Stimulated activated naive CD8-positive, alpha-beta T cell treated with anti-CD3 and anti-CD28 coated beads, Interleukin-15, amount 100 ng/mL, for 72 hours (primary cell): ENCODE data around the gene SYT5.
A peak's percentile ranks its signal among the peaks of the same experiment; 100 is the strongest.
"Not testable (repeated sequence)": the region's sequence is repeated elsewhere in the genome, so short reads cannot be mapped to it uniquely, and the experiment has no call there.

ENCODE experiments used
- ATAC-seq: fragments of 150-1000 bp; cut with Tn5 transposase; 2 replicates; pipeline ENCODE4 v1.10.0; 2021; ENCODE audit warnings: mild to moderate bottlenecking, moderate library complexity
- DNase-seq, 2 donors: peaks; one replicate each; pipeline ENCODE4 v3.0.0; 2021 to 2022
- H3K27ac Mint-ChIP-seq, 2 donors: one replicate each; pipeline ENCODE4 v1.8.0; 2022; ENCODE audit warnings: mild to moderate bottlenecking in 2 of 2, mixed read lengths in 2 of 2, moderate library complexity in 2 of 2
- H3K27me3 Mint-ChIP-seq: one replicate; pipeline ENCODE4 v1.8.0; 2022; ENCODE audit warnings: mixed read lengths
- H3K4me1 Mint-ChIP-seq: one replicate; pipeline ENCODE4 v1.8.0; 2022; ENCODE audit warnings: mild to moderate bottlenecking, mixed read lengths
- H3K4me3 Mint-ChIP-seq, 2 donors: one replicate each; pipeline ENCODE4 v1.8.0; 2022; ENCODE audit warnings: mild to moderate bottlenecking in 2 of 2, mixed read lengths in 2 of 2, moderate library complexity in 1 of 2
- H3K9me3 Mint-ChIP-seq, 2 donors: one replicate each; pipeline ENCODE4 v1.8.0; 2022; ENCODE audit warnings: mixed read lengths in 2 of 2

Gene SYT5

DNA sequence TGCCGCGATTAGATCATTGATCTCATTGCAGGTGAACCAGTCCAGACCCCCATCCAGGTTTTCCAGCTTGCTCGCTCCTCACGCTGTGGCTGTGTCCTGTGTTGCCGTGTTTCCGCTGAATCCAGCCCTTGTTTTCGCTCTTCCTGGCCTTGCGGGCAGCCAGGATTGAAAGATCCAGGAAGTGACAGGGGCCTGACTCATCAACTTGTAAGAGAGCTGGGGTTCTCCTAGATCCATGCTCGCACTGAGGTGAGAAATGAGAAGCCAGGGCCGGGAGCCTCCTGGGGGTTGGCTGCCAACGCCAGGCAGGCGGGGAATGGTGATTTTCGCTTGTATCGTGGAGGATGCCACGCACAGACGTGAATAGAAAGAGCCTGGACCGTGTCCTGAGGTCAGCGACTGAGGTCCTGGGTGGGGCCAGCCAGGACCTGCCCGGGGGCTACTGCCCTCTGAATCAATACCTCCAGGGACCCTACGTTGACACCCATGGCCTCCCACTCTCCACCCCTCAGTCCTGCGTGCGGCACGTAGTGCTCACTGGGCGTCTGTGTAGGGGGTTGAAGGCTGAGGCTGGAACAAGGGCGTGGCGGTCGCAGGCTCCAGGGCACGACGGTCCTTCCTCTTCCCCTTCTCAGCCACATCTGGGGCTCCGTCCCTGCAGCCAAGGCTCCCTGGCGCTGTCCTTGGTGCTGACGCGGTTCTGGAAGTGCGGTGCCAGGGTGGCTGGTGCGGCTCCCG, 36.5 kb upstream of the SYT5 start:
- DNase-seq (peak; percentile 61 to 84), ATAC-seq (peak; percentile 89)
- Mint-ChIP-seq H3K27ac (peak overlapping the region; percentile 79 to 97), H3K27me3 (peaks cover 49% of the 10 kb centered on the region), H3K4me1 (peaks cover 19% of the 10 kb centered on the region), H3K9me3 (peaks cover 31 to 50% of the 10 kb centered on the region in 2 donors), H3K4me3 (peak overlapping the region; percentile 78 to 91)

DNA sequence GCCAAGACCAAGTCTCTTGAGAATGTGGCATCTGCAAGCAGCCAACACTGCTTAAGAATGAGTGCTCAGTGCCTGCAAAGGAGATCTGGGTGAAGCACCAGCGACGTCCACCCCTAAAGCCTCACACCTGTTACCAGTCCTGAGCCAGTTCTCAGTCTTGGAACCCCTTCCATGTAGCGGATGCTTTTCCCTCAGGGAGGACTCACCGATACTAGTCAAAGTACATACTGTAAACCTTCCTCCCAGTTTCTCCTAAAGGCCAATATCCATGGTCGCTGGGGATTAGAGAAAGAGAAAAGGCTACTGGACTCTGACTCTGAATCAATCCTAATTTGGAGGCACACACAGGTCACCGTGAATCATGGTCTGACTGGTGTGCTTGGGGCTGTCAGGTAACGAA, 33.5 kb upstream of the SYT5 start:
- no peak for ATAC-seq
- peaks cover 19% of the 10 kb centered on the region for H3K4me1 Mint-ChIP-seq
- H3K27me3 Mint-ChIP-seq = peaks cover 73% of the 10 kb centered on the region
- no peak for DNase-seq
- H3K4me3 Mint-ChIP-seq = no peak overlapping the region
- H3K27ac Mint-ChIP-seq = peak overlapping the region in 1 of 2 donors; percentile 83
- H3K9me3 Mint-ChIP-seq = peaks cover 24 to 34% of the 10 kb centered on the region in 2 donors

DNA sequence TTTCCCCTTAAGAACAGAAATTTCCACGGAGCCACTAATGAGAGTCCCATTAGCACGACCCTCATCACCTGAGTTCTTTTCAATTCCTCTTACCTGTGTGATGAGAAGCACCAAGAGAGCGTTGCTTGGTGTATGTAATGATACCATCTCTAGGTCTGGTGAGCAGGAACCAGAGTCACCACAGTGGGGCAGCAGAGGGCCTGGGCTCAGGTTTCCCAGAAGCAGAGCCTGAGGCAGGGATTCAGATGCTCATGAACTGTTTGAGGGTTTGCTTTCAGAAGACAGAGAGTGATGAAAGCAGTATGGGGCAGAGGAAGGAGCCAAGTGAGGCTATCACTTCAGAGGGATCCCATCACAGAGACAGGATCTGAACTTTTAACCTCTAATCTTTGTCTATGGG, 32.4 kb upstream of the SYT5 start:
- Mint-ChIP-seq H3K9me3 (peaks cover 24 to 34% of the 10 kb centered on the region in 2 donors), H3K4me1 (peaks cover 19% of the 10 kb centered on the region), H3K27me3 (peaks cover 74% of the 10 kb centered on the region), H3K27ac (no peak overlapping the region), H3K4me3 (no peak overlapping the region)
- no peak for ATAC-seq
- peak; percentile 30 to 43 for DNase-seq

DNA sequence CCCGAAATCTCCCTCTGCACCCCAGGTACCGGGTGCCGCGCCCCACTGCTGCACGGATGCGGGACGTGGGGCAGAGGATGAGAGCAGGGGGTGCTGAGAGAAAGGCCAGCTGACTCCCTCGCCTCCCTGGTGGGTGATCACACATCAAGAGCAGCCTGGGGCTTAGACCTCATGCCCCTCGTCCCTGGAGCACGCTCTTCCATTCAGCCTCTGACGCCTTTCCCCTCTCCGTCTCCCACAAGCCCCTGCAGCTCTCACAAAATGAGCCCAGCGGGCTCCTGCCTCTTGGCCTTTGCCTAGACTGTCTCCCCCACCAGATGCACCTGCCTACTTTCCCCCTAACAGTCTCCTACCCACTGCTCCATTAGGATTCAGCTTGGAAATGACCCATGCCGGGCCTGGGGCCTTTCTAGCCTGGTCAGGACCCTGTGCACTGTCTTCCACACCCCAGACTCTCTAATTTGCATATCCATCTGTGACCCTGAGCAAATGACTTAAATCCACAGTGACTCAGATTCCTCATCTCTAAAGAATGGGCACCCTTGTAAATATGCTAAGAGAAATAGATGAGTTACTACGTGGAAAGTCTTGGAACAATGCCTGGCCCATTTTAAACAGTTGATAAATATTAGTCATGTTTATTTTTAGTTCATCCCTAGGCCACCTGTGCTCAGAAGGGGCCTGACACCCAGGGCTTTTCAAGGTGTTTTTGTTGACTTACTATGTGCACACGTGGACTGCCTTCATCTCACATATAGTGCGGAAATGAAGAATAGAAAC, 29.8 kb upstream of the SYT5 start:
- DNase-seq = no peak
- Mint-ChIP-seq H3K27ac (no peak overlapping the region), H3K27me3 (peaks cover 70% of the 10 kb centered on the region), H3K4me1 (peaks cover 8% of the 10 kb centered on the region), H3K4me3 (no peak overlapping the region), H3K9me3 (peaks cover 18 to 26% of the 10 kb centered on the region in 2 donors)
- ATAC-seq = no peak

DNA sequence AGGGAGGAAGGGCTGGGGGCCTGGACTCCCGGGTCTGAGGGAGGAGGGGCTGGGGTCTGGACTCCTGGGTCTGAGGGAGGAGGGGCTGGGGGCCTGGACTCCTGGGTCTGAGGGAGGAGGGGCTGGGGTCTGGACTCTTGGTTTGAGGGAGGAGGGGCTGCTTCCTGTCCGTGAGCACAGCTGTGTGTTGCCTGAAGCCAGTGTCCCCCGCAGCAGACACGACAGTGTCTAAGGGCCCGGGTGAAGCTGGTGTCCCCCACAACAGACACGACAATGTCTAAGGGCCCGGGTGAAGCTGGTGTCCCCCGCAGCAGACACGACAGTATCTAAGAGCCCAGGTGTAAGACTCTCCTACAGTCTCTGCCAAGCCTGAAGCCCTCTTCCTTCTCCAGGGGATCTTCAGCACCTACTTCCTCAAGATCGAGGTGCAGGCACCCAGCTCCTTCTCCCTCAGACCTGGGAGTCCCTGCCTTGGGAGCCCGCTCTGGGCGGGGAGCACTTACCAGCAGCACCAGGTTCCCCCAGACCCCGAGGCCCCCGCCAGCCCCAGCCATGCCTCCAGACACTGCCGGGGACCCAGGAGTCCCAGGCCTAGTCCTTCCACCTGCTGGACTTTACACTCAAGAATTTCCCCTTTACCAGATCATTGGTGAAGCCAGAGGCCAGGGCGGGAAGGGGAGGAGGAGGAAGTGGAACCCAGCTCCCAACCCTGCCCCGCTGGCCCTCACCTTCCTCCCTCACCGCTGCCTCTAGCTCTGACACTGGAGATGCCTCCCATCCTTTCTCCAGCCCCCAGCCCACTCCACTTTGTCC, 29.0 kb upstream of the SYT5 start, which contains the start of gene PTPRH:
Gene PTPRH (minus strand): TSS at position 622 of the 813 bp plus-strand sequence. CDS start 68 bp downstream, at position 554.
- Mint-ChIP-seq H3K9me3 (peaks cover 16 to 18% of the 10 kb centered on the region in 2 donors), H3K27ac (no peak within 1 kb of the TSS), H3K4me3 (no peak within 1 kb of the TSS), H3K4me1 (peaks cover 8% of the 10 kb centered on the region), H3K27me3 (peaks cover 70% of the 10 kb centered on the region)
- DNase-seq (no peak), ATAC-seq (no peak)

DNA sequence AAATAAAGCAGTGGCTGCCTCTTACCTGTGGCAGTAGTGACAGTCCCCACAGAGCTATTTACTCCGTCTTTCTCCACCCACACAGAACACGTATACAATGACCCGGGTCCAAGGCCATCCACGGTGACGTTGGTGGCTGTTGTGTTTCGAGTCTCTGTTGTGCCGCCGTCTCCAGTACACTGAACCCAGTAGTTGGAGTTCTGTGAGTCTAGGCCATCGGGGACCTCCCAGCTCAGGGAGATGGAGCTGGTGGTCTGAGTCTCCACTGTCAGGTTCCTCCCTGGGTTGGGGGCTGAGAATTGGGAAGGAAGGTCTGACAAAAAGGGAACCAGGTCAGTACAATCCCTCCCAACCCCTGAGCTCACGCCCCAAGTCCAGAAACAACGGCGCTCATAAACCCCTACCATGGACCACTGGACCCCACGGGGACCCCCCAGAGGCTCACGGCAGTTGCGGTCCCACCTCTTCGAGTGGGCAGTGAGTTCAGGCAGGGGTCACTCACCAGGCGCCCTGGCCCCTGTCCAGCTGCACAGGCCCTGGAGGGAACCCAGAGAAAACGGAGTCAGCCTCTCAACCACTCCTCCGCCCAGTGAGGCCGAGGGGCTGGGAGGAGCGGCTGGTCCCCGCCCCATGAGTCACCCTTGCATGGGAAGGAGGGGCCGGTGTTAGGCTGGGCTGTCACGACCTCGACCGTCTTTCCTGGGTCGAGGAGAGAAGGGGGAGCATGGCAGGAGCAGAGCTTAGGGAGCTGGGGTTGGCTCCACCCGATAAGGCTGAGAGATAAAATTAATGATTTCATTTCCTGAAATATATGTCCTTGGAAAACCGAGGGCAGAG, 26.8 kb upstream of the SYT5 start:
- DNase-seq (peak; percentile 32 to 36), ATAC-seq (peak; percentile 85)
- H3K9me3 Mint-ChIP-seq = no peaks in the 10 kb centered on the region
- H3K4me3 Mint-ChIP-seq = peak overlapping the region; percentile 20 to 31
- peak overlapping the region in 1 of 2 donors; percentile 48 for H3K27ac Mint-ChIP-seq
- H3K27me3 Mint-ChIP-seq = peaks cover 61% of the 10 kb centered on the region
- peaks cover 8% of the 10 kb centered on the region for H3K4me1 Mint-ChIP-seq

DNA sequence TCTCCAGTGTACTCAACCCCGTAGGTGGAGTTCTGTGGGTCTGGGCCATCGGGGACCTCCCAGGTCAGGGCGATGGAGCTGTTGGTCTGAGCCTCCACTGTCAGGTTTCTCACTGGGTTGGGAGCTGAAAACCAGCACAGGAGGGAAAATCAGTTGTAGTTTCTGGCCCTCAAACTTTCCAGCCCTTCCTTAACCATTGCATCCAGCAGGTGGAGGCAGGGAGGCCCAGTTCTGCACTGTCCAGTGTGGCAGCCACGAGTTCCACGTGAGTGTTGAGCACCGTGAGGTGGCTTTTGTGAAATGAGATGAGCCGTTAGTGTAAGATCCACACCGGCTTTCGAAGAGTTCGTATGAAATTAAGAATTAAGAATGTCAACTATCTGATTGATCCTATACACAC, 22.1 kb upstream of the SYT5 start:
- peaks cover 41% of the 10 kb centered on the region for H3K27me3 Mint-ChIP-seq
- not testable (repeated sequence) for H3K27ac Mint-ChIP-seq, H3K4me1 Mint-ChIP-seq, DNase-seq, H3K9me3 Mint-ChIP-seq, ATAC-seq, H3K4me3 Mint-ChIP-seq

DNA sequence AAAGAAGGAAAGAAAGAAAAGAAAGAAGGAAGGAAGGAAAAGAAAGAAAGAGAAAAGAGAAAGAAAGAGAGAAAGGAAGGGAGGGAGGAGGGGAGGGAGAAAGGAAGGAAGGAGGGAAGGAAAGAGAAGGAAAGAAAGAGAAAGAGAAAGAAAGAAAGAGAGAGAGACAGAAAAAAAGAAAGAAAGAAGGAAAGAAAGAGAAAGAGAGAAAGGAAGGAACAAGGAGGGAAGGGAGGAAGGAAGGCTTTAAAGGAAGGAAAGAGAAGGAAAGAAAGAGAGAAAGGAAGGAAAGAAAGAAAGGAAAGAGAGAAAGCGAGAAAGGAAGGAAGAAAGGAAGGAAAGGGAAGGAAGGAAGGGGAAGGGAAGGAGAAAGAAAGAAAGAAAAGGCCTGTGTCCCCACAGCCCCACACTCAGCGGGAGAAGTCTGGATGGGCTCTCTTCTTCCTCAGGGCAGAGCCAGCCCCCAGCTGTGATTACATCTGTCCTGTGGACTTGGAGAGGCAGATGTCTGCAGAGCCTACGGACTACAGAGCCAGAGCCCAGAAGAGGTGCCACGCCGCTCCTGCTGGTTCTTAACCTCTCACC, 19.6 kb upstream of the SYT5 start:
- Mint-ChIP-seq H3K27me3 (peaks cover 21% of the 10 kb centered on the region), H3K4me1 (no peaks in the 10 kb centered on the region), H3K4me3 (no peak overlapping the region), H3K27ac (no peak overlapping the region), H3K9me3 (no peaks in the 10 kb centered on the region)
- no peak for ATAC-seq
- DNase-seq = no peak

DNA sequence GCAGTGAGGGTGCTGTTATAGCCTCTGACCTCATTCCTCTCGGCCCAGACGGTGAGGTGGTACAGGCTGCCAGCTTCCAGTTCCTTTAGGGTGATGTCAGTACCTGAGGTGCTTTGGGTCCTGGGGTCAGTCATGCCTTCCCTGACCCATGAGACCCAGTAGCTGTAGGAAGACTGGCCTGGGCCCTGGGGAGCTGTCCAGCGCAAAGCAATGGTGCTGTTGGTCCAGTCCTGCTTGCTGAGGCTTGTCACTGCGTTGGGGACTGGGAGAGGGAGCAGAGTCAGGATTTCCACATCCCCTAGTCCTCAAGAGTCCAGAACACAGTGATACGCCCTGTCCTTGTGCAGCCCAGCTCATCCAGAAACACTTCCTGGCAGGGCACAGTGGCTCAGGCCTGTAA, 18.6 kb upstream of the SYT5 start:
- no peak overlapping the region for H3K27ac Mint-ChIP-seq
- H3K4me1 Mint-ChIP-seq = no peaks in the 10 kb centered on the region
- DNase-seq = no peak
- peaks cover 13% of the 10 kb centered on the region for H3K27me3 Mint-ChIP-seq
- no peaks in the 10 kb centered on the region for H3K9me3 Mint-ChIP-seq
- no peak overlapping the region for H3K4me3 Mint-ChIP-seq
- ATAC-seq = no peak

DNA sequence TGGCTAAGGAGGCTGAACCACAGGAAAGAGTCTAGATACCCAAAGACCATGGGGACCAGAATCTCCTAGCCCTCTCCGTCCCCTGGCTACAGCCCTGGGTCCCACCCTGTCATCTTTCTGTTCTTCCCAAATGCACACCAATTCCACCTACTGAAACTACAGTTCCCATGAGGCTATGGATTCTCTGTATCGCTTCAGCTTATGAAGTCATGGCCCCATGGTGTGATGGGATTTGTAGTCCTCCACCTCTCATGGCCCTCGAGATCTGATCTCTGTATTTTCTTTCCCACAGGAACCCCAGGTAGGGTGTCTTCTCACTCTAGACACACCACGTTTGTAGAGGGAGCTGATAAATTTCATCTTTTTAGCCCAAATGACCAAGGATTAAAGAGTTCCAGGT, 17.4 kb upstream of the SYT5 start:
- no peak for ATAC-seq

DNA sequence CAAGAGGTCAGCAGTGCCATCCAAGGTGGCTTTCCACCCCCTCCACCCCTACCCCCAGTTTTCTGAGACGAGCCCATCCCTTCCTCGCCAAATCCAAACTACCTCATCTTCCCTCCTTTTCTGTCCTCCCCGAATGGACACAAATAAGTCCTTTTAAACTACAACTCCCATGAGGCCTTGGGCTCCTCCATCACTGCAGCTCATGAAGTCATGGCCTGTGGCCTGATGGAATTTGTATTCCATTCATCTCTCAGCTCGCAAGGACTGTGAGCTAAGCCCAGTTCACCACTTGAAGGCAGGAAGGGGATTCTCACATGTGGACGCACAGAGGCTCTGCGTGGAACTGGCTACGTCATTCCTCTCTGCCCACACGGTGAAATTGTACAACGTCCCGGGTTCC, 16.7 kb upstream of the SYT5 start:
- no peak for DNase-seq
- no peak overlapping the region for H3K27ac Mint-ChIP-seq
- no peak for ATAC-seq
- no peak overlapping the region for H3K4me3 Mint-ChIP-seq
- no peaks in the 10 kb centered on the region for H3K9me3 Mint-ChIP-seq
- H3K4me1 Mint-ChIP-seq = no peaks in the 10 kb centered on the region
- peaks cover 22% of the 10 kb centered on the region for H3K27me3 Mint-ChIP-seq

More for the DNA sequence above, 17.4 kb upstream of the SYT5 start:
- no peak for DNase-seq
- Mint-ChIP-seq H3K9me3 (no peaks in the 10 kb centered on the region), H3K27me3 (peaks cover 18% of the 10 kb centered on the region), H3K4me1 (no peaks in the 10 kb centered on the region), H3K4me3 (no peak overlapping the region), H3K27ac (no peak overlapping the region)

DNA sequence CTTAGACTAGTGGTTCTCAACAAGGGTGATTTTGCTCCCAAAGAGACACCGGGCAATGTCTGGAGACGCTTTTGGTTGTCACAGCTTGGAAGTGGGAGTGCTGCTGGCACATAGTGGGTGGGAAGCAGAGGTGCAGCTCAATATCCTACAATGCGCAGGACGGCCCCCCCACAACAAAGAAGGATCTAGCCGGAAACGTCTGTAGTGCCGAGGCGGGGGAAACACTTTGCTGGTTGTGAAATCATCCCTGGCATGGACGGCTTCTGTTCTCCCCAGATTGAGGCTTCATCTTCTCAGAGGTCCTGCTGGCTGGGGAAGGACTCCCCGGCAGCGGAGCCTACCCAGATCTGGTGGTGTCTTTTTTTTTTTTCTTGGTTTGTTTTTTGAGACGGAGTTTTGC, 13.4 kb upstream of the SYT5 start:
- ATAC-seq (no peak), DNase-seq (no peak)
- Mint-ChIP-seq H3K4me3 (no peak overlapping the region), H3K27ac (no peak overlapping the region), H3K27me3 (peaks cover 25% of the 10 kb centered on the region), H3K9me3 (no peaks in the 10 kb centered on the region), H3K4me1 (peaks cover 11% of the 10 kb centered on the region)

DNA sequence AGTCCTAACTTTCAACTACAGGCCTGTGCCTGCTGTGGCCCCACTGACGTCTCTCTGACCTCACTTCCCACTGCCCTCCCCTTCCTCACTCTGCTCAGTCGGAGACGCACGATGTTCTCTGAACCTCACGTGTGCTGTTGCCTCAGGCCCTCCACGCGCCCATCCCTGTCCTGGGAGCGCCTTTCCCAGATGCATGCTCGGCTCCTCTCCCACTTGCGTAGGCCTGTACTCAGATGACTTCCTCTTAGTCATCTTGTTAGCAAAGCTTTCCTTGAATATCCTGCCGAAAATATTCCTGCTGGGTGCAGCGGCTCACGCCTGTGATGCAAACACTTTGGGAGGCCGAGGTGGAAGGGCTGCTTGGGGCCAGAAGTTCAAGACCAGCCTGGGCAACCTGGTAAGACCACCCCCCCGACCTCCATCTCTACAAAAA, 9.3 kb upstream of the SYT5 start:
- no peak for ATAC-seq
- Mint-ChIP-seq H3K4me3 (no peak overlapping the region), H3K4me1 (peaks cover 13% of the 10 kb centered on the region), H3K9me3 (no peaks in the 10 kb centered on the region), H3K27ac (no peak overlapping the region), H3K27me3 (peaks cover 39% of the 10 kb centered on the region)
- DNase-seq = no peak

DNA sequence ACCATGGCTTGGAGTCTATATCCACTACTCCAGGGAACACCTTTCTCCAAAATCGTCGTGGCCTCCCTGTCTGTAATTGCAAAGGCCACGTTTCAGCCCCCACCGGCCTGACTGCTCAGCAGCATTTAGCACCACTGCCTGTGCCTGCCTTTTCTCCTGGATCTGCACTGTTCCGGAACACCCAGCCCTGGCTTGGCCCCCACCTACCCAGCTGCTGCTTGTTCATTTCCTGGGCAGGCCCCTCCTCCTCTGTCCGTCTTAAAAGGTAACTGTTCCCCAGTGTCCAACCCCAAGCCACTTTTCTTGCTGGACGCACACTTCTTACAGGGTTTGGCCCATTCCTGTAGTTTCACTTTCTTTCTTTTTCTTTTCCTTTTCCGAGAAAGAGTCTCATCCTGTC, 8.5 kb upstream of the SYT5 start:
- H3K4me1 Mint-ChIP-seq = peaks cover 13% of the 10 kb centered on the region
- no peaks in the 10 kb centered on the region for H3K9me3 Mint-ChIP-seq
- H3K27me3 Mint-ChIP-seq = peaks cover 39% of the 10 kb centered on the region
- DNase-seq (no peak), ATAC-seq (no peak)
- H3K4me3 Mint-ChIP-seq = peak overlapping the region in 1 of 2 donors; percentile 25
- H3K27ac Mint-ChIP-seq = no peak overlapping the region
